AG09309 (cell line): ENCODE data around the gene MGMT.
A peak's percentile ranks its signal among the peaks of the same experiment; 100 is the strongest.

Source experiments
- DNase-seq: peaks from one replicate; pipeline ENCODE4 v3.0.0-alpha.2; 2010; ENCODE audit warnings: low read depth
- H3K4me3 ChIP-seq: 2 replicates; pipeline ENCODE4 v1.5.1; 2011; ENCODE audit warnings: mild to moderate bottlenecking, low read depth, low read length, moderate library complexity; ENCODE audit not compliant: control insufficient read depth
- TF ChIP-seq, protein P1 (sequence below): IDR thresholded peaks from 2 replicates; pipeline ENCODE4 v1.5.1; 2011; ENCODE audit warnings: mild to moderate bottlenecking, low read depth, low read length, inconsistent platforms; ENCODE audit not compliant: insufficient read depth, control insufficient read depth; ENCODE audit errors: missing control alignments

MGMT gene

DNA sequence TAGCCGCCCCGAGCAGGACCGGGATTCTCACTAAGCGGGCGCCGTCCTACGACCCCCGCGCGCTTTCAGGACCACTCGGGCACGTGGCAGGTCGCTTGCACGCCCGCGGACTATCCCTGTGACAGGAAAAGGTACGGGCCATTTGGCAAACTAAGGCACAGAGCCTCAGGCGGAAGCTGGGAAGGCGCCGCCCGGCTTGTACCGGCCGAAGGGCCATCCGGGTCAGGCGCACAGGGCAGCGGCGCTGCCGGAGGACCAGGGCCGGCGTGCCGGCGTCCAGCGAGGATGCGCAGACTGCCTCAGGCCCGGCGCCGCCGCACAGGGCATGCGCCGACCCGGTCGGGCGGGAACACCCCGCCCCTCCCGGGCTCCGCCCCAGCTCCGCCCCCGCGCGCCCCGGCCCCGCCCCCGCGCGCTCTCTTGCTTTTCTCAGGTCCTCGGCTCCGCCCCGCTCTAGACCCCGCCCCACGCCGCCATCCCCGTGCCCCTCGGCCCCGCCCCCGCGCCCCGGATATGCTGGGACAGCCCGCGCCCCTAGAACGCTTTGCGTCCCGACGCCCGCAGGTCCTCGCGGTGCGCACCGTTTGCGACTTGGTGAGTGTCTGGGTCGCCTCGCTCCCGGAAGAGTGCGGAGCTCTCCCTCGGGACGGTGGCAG is at the start of gene MGMT:
Gene MGMT (plus strand): TSS at position 539 of the 656 bp plus-strand sequence.
- DNase-seq, result peak; percentile 20
- peak within 1 kb of the TSS; percentile 72 for H3K4me3 ChIP-seq
- TF ChIP-seq, protein P1, sequence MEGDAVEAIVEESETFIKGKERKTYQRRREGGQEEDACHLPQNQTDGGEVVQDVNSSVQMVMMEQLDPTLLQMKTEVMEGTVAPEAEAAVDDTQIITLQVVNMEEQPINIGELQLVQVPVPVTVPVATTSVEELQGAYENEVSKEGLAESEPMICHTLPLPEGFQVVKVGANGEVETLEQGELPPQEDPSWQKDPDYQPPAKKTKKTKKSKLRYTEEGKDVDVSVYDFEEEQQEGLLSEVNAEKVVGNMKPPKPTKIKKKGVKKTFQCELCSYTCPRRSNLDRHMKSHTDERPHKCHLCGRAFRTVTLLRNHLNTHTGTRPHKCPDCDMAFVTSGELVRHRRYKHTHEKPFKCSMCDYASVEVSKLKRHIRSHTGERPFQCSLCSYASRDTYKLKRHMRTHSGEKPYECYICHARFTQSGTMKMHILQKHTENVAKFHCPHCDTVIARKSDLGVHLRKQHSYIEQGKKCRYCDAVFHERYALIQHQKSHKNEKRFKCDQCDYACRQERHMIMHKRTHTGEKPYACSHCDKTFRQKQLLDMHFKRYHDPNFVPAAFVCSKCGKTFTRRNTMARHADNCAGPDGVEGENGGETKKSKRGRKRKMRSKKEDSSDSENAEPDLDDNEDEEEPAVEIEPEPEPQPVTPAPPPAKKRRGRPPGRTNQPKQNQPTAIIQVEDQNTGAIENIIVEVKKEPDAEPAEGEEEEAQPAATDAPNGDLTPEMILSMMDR, result no peak

DNA sequence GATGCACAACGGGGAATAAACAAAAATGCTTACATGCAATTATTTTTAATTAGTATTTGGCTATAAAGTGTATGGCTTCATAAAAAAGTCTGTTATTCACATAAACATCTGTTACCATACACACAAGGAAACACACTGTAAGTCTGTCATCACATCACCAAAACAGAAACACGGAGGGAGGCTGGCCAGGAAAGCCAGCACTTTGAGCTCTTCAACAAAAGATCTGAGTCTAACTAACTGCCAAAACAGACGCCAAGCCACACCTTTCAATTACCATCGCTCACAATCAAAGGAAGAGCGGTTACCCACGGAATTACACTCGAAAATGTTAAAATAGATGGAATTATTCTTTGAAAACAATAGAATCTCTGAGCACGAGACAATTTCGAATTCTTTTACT is 49.2 kb upstream of the MGMT start:
- no peak overlapping the region for H3K4me3 ChIP-seq
- TF ChIP-seq, protein P1, result no peak
- no peak for DNase-seq

DNA sequence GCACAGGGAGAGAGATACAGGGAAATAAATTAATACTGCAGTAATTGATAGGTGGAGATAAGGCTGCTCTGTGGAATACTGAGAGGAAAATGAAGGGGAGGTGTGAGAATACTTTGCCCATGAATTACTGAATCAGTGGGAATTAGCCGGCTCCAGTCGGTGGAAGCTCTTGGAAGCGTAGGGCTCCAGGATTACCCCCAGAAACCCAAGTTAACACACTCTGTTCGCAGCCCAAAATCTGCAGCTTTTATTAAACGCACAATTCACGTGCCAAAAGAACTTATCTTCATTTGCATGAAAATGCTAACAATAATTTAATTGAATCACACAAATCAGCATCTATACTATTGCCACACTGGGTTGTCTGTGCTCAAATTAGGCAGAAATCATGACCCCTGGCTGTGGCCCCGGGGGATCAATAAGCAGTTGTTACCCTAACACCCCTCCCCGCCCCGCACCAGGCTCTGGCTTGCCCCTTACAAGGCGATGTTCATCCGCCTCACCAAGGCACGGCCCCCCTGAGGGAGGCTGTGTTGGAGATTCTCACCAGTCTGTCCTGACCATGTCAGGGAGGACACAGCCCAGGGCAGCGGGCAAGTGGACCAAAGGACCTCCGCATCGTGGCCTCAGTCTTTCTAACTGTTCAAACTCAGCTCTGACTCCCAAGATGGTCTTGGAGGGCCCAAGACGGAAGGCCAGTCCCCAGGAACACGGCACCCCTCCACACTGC is 48.4 kb upstream of the MGMT start:
- H3K4me3 ChIP-seq, result no peak overlapping the region
- DNase-seq, result no peak

DNA sequence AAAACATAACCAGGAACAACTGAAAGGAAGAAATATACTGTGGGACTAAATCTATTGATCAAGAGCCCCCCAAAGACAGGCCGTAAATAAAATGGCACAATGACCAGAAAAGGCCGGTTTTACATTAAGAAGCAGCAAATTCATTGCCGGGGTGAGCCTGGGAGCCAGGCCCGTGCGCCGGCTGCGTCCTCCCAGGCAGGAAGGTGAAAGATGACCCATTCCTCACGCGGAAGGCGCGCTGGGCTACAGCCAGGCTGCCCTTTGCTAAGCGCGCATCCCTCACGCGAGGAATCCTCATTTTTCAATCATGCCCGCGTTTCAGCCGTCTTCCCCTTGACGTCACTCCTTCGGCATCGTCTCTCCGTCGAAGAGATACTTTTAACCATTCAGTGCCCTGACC is 47.6 kb upstream of the MGMT start:
- TF ChIP-seq, protein P1, result no peak
- no peak overlapping the region for H3K4me3 ChIP-seq
- no peak for DNase-seq

More for the DNA sequence above, 48.4 kb upstream of the MGMT start:
- TF ChIP-seq, protein P1, result no peak

DNA sequence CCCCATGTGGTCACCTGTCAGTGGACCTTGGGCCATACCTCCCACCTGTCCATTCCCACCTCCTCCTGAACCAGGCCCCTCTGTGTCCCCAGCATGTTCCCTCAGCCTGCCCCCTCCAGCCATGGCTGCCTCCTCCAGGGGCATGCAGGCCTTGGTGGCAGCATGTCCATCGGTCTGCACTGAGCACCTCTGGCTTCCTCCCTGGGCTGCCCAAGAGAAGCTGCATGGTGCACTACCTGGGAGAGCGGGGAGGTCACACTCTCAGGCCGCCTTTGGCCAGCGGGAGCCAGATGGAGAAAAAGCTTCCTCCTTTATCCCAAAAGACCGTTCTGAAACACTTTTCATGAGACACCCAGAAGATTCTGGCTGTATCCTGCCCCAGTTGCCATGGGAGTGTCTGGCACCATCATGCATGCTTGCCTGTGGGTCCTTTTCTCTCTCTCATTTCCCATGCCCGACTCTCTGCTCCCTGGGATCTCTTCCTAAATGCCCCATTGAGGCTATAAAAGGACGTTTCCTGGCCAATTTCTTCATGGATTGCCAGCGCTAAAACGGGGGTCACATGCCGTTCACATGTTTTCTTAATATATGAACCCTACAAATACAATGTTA is 45.5 kb upstream of the MGMT start:
- TF ChIP-seq, protein P1, result no peak
- no peak for DNase-seq
- H3K4me3 ChIP-seq, result no peak overlapping the region

DNA sequence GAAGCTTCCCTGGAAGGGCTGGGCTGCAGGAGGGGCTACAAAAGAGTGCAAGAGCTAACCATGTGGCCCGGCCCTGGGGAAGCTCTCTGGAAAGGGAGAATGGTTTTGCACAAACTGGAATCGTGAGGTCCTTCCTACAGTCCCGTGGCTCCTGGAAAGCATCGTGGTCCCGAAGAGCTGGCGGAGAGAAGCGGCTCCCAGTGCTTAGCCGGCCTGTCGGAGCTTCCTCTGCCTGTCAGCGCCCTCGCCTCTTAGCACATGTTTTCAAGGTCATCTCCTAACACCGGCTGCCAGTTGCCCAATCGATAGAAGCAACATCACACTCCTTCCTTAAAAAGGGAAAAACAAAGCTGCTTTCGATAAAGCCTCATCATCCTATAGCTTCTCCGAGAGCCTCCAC is 42.1 kb upstream of the MGMT start:
- H3K4me3 ChIP-seq, result no peak overlapping the region
- TF ChIP-seq, protein P1, result no peak
- DNase-seq, result no peak
